Endothelial cell of umbilical vein (primary cell): ENCODE data around the gene GMEB2. TPM values are rescaled to one million over a fixed set of nuclear protein-coding genes. Genes with fewer than 3 reads are reported as not detected.

Source experiments
- BruUV-seq: library from RNA; stranded (reverse); fragments of 400-500 nt; replicated peaks from 2 replicates; lab custom pipeline; 2021; lab: Mats Ljungman, UMichigan
- CTCF ChIA-PET: fragments of 300-600, 350-600 bp; sonication (Branson Sonifier 250); formaldehyde crosslinking; loops from one replicate; lab custom pipeline; 2021; ENCODE audit warnings: antibody characterized with exemption, inconsistent platforms; lab: Charles Lee
- POLR2A ChIA-PET: fragments of 300-600, 350-600 bp; sonication (Branson Sonifier 250); formaldehyde crosslinking; loops from one replicate; lab custom pipeline; 2021; ENCODE audit warnings: antibody characterized with exemption, inconsistent platforms; lab: Charles Lee
- DNase-seq: peaks from one replicate; pipeline ENCODE4 v3.0.0-alpha.2; 2011; ENCODE audit warnings: low read depth, low spot score
- FAIRE-seq: peaks from 2 replicates; lab custom pipeline; 2011; peaks lifted over from hg19 to GRCh38; lab: Jason Lieb, UNC
- H2AFZ ChIP-seq: 2 replicates; pipeline ENCODE4 v1.6.0; 2012; ENCODE audit warnings: low read depth, low read length, control low read depth, inconsistent platforms
- H3K27ac ChIP-seq: 2 replicates; pipeline ENCODE4 v1.5.1; 2011; ENCODE audit warnings: low read depth, mild to moderate bottlenecking, control low read depth, low read length, moderate library complexity; ENCODE audit not compliant: insufficient read depth
- H3K27me3 ChIP-seq, 2 experiments: 2 replicates each; pipeline versions ENCODE4 v1.6.0 to v1.6.1; 2011; ENCODE audit warnings: low read length in 2 of 2, mixed read lengths in 1 of 2; ENCODE audit not compliant: control insufficient read depth in 2 of 2, insufficient read depth in 2 of 2
- H3K36me3 ChIP-seq, 2 experiments: 2 replicates in 1 of 2; 3 replicates in 1 of 2; pipeline ENCODE4 v1.5.1; 2011; ENCODE audit warnings: low read length in 2 of 2, mild to moderate bottlenecking in 1 of 2, moderate library complexity in 1 of 2; ENCODE audit not compliant: control insufficient read depth in 2 of 2, insufficient read depth in 2 of 2; ENCODE audit errors: extremely low read depth in 1 of 2
- H3K4me1 ChIP-seq: 3 replicates; pipeline ENCODE4 v1.5.1; 2011; ENCODE audit warnings: mild to moderate bottlenecking, low read length; ENCODE audit not compliant: control insufficient read depth, insufficient read depth; ENCODE audit errors: extremely low read depth
- H3K4me2 ChIP-seq: 2 replicates; pipeline ENCODE4 v1.6.1; 2011; ENCODE audit warnings: low read length, control low read depth, mixed read lengths; ENCODE audit not compliant: insufficient read depth
- H3K4me3 ChIP-seq, 3 experiments: fragments of 200-600 bp in 1 of 3; sonication (generic), shearing (Covaris generic) in 1 of 3; replicated peaks in 1 of 3; 2 replicates each; pipeline ENCODE4 v1.5.1; 2011 to 2016; ENCODE audit warnings: control low read depth in 3 of 3, low read length in 3 of 3, mild to moderate bottlenecking in 2 of 3, inconsistent platforms in 1 of 3, low read depth in 1 of 3, moderate library complexity in 1 of 3; ENCODE audit not compliant: insufficient read depth in 1 of 3
- H3K79me2 ChIP-seq: 2 replicates; pipeline ENCODE4 v1.6.0; 2012; ENCODE audit warnings: low read length, inconsistent platforms; ENCODE audit not compliant: control insufficient read depth, insufficient read depth
- H3K9ac ChIP-seq: replicated peaks from 2 replicates; pipeline ENCODE3; 2011; ENCODE audit warnings: low read length, control low read depth; ENCODE audit not compliant: insufficient read depth; ENCODE audit errors: extremely low read depth
- H3K9me1 ChIP-seq: replicated peaks from 3 replicates; pipeline ENCODE4 v1.6.0; 2011; ENCODE audit warnings: mild to moderate bottlenecking, low read length; ENCODE audit not compliant: control insufficient read depth, insufficient read depth; ENCODE audit errors: extremely low read depth
- H3K9me3 ChIP-seq: replicated peaks from 2 replicates; pipeline ENCODE4 v1.5.1; 2012; ENCODE audit warnings: low read length, inconsistent platforms; ENCODE audit not compliant: control insufficient read depth, insufficient read depth
- H4K20me1 ChIP-seq: replicated peaks from 2 replicates; pipeline ENCODE3; 2011; ENCODE audit warnings: mild to moderate bottlenecking, low read length; ENCODE audit not compliant: control insufficient read depth, insufficient read depth; ENCODE audit errors: extremely low read depth
- EZH2 ChIP-seq: IDR thresholded peaks from 2 replicates; pipeline ENCODE4 v1.6.1; 2012; ENCODE audit warnings: borderline replicate concordance, low read depth, mild to moderate bottlenecking, moderate library complexity, low read length, inconsistent platforms; ENCODE audit not compliant: severe bottlenecking
- FOS ChIP-seq: IDR thresholded peaks from 2 replicates; pipeline ENCODE4 v1.6.1; 2011; ENCODE audit warnings: mild to moderate bottlenecking, low read length, moderate library complexity, borderline replicate concordance; ENCODE audit not compliant: insufficient read depth
- GATA2 ChIP-seq: IDR thresholded peaks from 2 replicates; pipeline ENCODE4 v1.7.0; 2011; ENCODE audit warnings: low read depth, mild to moderate bottlenecking, moderate library complexity, mixed read lengths, low read length; ENCODE audit not compliant: insufficient read length, insufficient read depth
- JUN ChIP-seq: IDR thresholded peaks from 2 replicates; pipeline ENCODE4 v1.6.1; 2011; ENCODE audit warnings: borderline replicate concordance, low read depth; ENCODE audit not compliant: insufficient read length, insufficient read depth
- MYC ChIP-seq: IDR thresholded peaks from one replicate; pipeline ENCODE4 v1.6.1; 2011; ENCODE audit warnings: mild to moderate bottlenecking, low read depth, low read length
- POLR2A ChIP-seq: IDR thresholded peaks from 2 replicates; pipeline ENCODE4 v1.6.1; 2012; ENCODE audit warnings: low read depth, mild to moderate bottlenecking, control low read depth, low read length
- dilution Hi-C: fragments of 300-500 bp; cut with MboI; formaldehyde crosslinking; loops from one replicate; pipeline ENCODE4 v1.15.0; 2019; ENCODE audit warnings: low sequenced_read_pairs; ENCODE audit not compliant: extremely low pct_ligation_motif_present
- intact Hi-C: fragments of 100-400 bp; cut with micrococcal nuclease; formaldehyde crosslinking; loops from one replicate; pipeline ENCODE4 v1.10.0; 2022
- polyA plus RNA-seq, 4 experiments: library from polyadenylated mRNA; depleted of rRNA in 3 of 4; stranded (reverse) in 3 of 4; unstranded in 1 of 4; fragments of >200 nt; gene quantifications; 2 replicates each; pipeline versions ENCODE4 v1.2.1 to v1.2.3, GENCODE V29; 2011 to 2012; ENCODE audit warnings: missing spikeins in 1 of 4
- total RNA-seq: library from RNA; stranded (reverse); gene quantifications from 2 replicates; pipeline ENCODE4 v1.2.3, GENCODE V29; 2021
- TF ChIP-seq, protein P1 (sequence below), 2 donors: IDR thresholded peaks; 1 replicate in 1 of 2; 2 replicates in 1 of 2; pipeline ENCODE4 v1.5.1; 2011; ENCODE audit warnings: low read length in 2 of 2, mild to moderate bottlenecking in 2 of 2, moderate library complexity in 2 of 2, control low read depth in 1 of 2, inconsistent platforms in 1 of 2, low read depth in 1 of 2; ENCODE audit not compliant: insufficient read depth in 1 of 2; ENCODE audit errors: extremely low read depth in 1 of 2
- TF ChIP-seq, protein P2 (sequence below): IDR thresholded peaks from 2 replicates; pipeline ENCODE4 v1.6.1; 2011; ENCODE audit not compliant: insufficient read depth, insufficient read length

Gene GMEB2
- total and polyA plus RNA-seq, 2 donors (not counting 3 experiments of a cell fraction or from before 2014, with no cell fraction given): 12.7 to 14.1 TPM

GRCh38 chr20:63568170-63568981 lies 58.5 kb downstream of the GMEB2 start:
- H3K4me1 ChIP-seq: peaks cover 3% of the 10 kb centered on the region
- CTCF ChIA-PET: interaction anchor here (1.4 kb wide), 1 partner anchor 13 kb away, joined by 3 read pairs; no protein-coding TSS in a partner anchor
- H3K9me1 ChIP-seq: no peaks in the 10 kb centered on the region
- intact Hi-C loops (no loop called here), dilution Hi-C loops (no loop called here)
- no peak overlapping the region for H3K4me3 ChIP-seq
- DNase-seq (no peak), FAIRE-seq (no peak)
- no peak overlapping the region for H3K4me2 ChIP-seq
- peaks cover 0 to 4% of the 10 kb centered on the region in 2 experiments for H3K36me3 ChIP-seq
- no peak overlapping the region for H3K27ac ChIP-seq
- BruUV-seq: no TSS peak
- H3K27me3 ChIP-seq: no peaks in the 10 kb centered on the region
- TF ChIP-seq FOS: no peak
- TF ChIP-seq POLR2A: no peak
- no peak for TF ChIP-seq MYC
- no peak for TF ChIP-seq EZH2
- TF ChIP-seq, protein P1, sequence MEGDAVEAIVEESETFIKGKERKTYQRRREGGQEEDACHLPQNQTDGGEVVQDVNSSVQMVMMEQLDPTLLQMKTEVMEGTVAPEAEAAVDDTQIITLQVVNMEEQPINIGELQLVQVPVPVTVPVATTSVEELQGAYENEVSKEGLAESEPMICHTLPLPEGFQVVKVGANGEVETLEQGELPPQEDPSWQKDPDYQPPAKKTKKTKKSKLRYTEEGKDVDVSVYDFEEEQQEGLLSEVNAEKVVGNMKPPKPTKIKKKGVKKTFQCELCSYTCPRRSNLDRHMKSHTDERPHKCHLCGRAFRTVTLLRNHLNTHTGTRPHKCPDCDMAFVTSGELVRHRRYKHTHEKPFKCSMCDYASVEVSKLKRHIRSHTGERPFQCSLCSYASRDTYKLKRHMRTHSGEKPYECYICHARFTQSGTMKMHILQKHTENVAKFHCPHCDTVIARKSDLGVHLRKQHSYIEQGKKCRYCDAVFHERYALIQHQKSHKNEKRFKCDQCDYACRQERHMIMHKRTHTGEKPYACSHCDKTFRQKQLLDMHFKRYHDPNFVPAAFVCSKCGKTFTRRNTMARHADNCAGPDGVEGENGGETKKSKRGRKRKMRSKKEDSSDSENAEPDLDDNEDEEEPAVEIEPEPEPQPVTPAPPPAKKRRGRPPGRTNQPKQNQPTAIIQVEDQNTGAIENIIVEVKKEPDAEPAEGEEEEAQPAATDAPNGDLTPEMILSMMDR (IDR thresholded peaks at IDR 0.05; ENCODE audit: extremely low read depth in 1 of 2, insufficient read depth in 1 of 2, low read depth in 1 of 2, low read length in 2 of 2): no peak
- TF ChIP-seq, protein P2, sequence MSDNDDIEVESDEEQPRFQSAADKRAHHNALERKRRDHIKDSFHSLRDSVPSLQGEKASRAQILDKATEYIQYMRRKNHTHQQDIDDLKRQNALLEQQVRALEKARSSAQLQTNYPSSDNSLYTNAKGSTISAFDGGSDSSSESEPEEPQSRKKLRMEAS: no peak
- TF ChIP-seq JUN: no peak
- no peak for TF ChIP-seq GATA2
- H4K20me1 ChIP-seq: no peaks in the 10 kb centered on the region
- H2AFZ ChIP-seq: no peak overlapping the region
- POLR2A ChIA-PET: no interaction called here
- H3K9me3 ChIP-seq: no peaks in the 10 kb centered on the region
- peaks cover 2% of the 10 kb centered on the region for H3K79me2 ChIP-seq
- H3K9ac ChIP-seq: no peak overlapping the region
